Mammary epithelial cell (primary cell): ENCODE measurements around the gene MCUB.

Experiments used
- EZH2 ChIP-seq: IDR thresholded peaks from 2 replicates; pipeline ENCODE4 v1.6.1; 2012; ENCODE audit warnings: low read length, inconsistent platforms, borderline replicate concordance
- TF ChIP-seq, protein P1 (sequence below), 2 donors: IDR thresholded peaks in 1 of 2; conservative IDR thresholded peaks in 1 of 2; 2 replicates each; pipeline ENCODE4 v1.5.1; 2011 to 2012; ENCODE audit warnings: inconsistent platforms in 2 of 2, low read length in 2 of 2, mild to moderate bottlenecking in 2 of 2, control low read depth in 1 of 2, low read depth in 1 of 2; ENCODE audit not compliant: insufficient read depth in 1 of 2; ENCODE audit errors: extremely low read depth in 1 of 2

DNA sequence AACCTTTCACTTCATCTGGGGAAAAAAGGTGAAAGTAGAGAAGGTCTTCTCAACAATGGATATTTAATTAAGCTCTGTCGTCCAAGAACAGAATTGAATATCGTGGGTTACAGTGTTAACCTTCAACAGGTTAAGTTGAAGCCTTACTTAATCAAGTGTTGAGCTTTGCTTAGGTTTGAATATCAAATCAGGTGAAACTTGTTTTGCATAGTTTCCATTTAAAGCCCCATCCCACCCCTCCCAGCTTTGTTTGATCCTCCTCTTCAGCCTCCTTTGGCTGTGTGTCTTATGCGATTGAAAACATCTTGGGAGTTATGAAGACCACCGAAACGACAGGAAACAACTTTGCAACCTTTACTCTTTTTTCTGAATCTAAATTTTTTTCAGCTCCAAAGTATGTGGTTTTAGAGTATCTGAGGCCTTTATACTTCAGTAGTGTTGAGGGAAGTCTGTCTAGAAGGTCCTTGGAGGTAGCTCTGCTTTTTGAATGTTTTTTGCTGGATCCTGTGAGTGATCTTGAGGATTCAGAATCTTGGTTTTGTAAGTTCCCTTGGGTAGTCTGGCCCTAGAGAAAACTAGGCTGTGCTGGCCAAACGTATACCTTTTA, 39.1 kb downstream of the MCUB start:
- TF ChIP-seq, protein P1, sequence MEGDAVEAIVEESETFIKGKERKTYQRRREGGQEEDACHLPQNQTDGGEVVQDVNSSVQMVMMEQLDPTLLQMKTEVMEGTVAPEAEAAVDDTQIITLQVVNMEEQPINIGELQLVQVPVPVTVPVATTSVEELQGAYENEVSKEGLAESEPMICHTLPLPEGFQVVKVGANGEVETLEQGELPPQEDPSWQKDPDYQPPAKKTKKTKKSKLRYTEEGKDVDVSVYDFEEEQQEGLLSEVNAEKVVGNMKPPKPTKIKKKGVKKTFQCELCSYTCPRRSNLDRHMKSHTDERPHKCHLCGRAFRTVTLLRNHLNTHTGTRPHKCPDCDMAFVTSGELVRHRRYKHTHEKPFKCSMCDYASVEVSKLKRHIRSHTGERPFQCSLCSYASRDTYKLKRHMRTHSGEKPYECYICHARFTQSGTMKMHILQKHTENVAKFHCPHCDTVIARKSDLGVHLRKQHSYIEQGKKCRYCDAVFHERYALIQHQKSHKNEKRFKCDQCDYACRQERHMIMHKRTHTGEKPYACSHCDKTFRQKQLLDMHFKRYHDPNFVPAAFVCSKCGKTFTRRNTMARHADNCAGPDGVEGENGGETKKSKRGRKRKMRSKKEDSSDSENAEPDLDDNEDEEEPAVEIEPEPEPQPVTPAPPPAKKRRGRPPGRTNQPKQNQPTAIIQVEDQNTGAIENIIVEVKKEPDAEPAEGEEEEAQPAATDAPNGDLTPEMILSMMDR (conservative IDR thresholded peaks at IDR 0.05 in 1 of 2, IDR thresholded peaks at IDR 0.05 in 1 of 2; ENCODE audit: extremely low read depth in 1 of 2, insufficient read depth in 1 of 2, low read depth in 1 of 2, low read length in 2 of 2), result no peak
- no peak for TF ChIP-seq EZH2
